HG03139 (cell line): ENCODE measurements around the gene ACAD9.
"Not testable (repeated sequence)": the region's sequence is repeated elsewhere in the genome, so short reads cannot be mapped to it uniquely, and the experiment has no call there.

ENCODE experiments used
- ATAC-seq: cut with Tn5 transposase; IDR thresholded peaks from one replicate; pipeline ENCODE4 v1.9.1; 2021; ENCODE audit not compliant: unreplicated experiment

ACAD9 gene

GRCh38 chr3:128889139-128889894 is 9.9 kb downstream of the ACAD9 start:
- no peak for ATAC-seq

- ATAC-seq: no peak
These were observed 16.6 kb downstream of the ACAD9 start for GRCh38 chr3:128895843-128896697.

- ATAC-seq: no peak
These were observed 23.0 kb downstream of the ACAD9 start for GRCh38 chr3:128902426-128902825.

- no peak for ATAC-seq
These were observed 24.1 kb downstream of the ACAD9 start for GRCh38 chr3:128903501-128903900.

GRCh38 chr3:128906031-128906803 is 26.8 kb downstream of the ACAD9 start:
- no peak for ATAC-seq

- no peak for ATAC-seq
These were observed 27.5 kb downstream of the ACAD9 start for GRCh38 chr3:128906804-128907525.

- ATAC-seq: no peak
These were observed 28.5 kb downstream of the ACAD9 start for GRCh38 chr3:128907706-128908445.

GRCh38 chr3:128908951-128909350 is 29.5 kb downstream of the ACAD9 start:
- no peak for ATAC-seq

GRCh38 chr3:128910006-128910405 is 30.6 kb downstream of the ACAD9 start:
- ATAC-seq: no peak

- no peak for ATAC-seq
These were observed 32.5 kb downstream of the ACAD9 start for GRCh38 chr3:128911911-128912310.

- no peak for ATAC-seq
These were observed 35.7 kb downstream of the ACAD9 start for GRCh38 chr3:128914966-128915645.

- no peak for ATAC-seq
These were observed 37.9 kb downstream of the ACAD9 start for GRCh38 chr3:128917291-128917690.

GRCh38 chr3:128919988-128920387 is 40.6 kb downstream of the ACAD9 start:
- no peak for ATAC-seq

GRCh38 chr3:128922804-128923459 is 43.5 kb downstream of the ACAD9 start:
- ATAC-seq: no peak

GRCh38 chr3:128923576-128923975 is 44.2 kb downstream of the ACAD9 start:
- no peak for ATAC-seq

- ATAC-seq: not testable (repeated sequence)
These were observed 44.6 kb downstream of the ACAD9 start for GRCh38 chr3:128923986-128924385.

- no peak for ATAC-seq
These were observed 49.9 kb downstream of the ACAD9 start for GRCh38 chr3:128929364-128929763.

- no peak for ATAC-seq
These were observed 51.6 kb downstream of the ACAD9 start for GRCh38 chr3:128931046-128931445.
